HG03469 (cell line): ENCODE results near the gene FCRL2.
"Not testable (repeated sequence)": the region's sequence is repeated elsewhere in the genome, so short reads cannot be mapped to it uniquely, and the experiment has no call there.

Experiments used
- ATAC-seq: cut with Tn5 transposase; IDR thresholded peaks from one replicate; pipeline ENCODE4 v1.9.1; 2021; ENCODE audit warnings: mild to moderate bottlenecking, moderate library complexity, moderate number of reproducible peaks; ENCODE audit not compliant: unreplicated experiment

The FCRL2 gene

GRCh38 chr1:157758018-157758417 lies 18.9 kb downstream of the FCRL2 start:
- ATAC-seq = no peak

- no peak for ATAC-seq
These were observed 23.3 kb downstream of the FCRL2 start for GRCh38 chr1:157753611-157754010.

- ATAC-seq = no peak
These were observed 25.6 kb downstream of the FCRL2 start for GRCh38 chr1:157751283-157751682.

- ATAC-seq = no peak
These were observed 28.6 kb downstream of the FCRL2 start for GRCh38 chr1:157748262-157748817.

- no peak for ATAC-seq
These were observed 37.6 kb downstream of the FCRL2 start for GRCh38 chr1:157739229-157739901.

DNA sequence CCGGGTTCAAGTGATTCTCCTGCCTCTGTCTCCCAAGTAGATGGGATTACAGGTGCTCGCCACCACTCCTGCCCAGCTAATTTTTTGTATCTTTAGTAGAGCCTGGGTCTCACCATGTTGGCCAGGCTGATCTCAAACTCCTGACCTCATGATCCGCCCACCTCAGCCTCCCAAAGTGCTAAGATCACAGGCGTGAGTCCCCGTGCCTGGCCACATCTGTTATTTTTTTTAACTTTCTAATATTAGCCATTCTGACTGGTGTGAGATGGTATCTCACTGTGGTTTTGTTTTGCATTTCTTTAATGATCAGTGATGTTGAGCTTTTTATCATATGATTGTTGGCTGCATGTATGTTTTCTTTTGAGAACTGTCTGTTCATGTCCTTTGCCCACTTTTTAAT lies 40.9 kb downstream of the FCRL2 start:
- not testable (repeated sequence) for ATAC-seq

GRCh38 chr1:157734321-157734720 lies 42.6 kb downstream of the FCRL2 start:
- no peak for ATAC-seq

- ATAC-seq = no peak
These were observed 44.2 kb downstream of the FCRL2 start for GRCh38 chr1:157732755-157733154.

DNA sequence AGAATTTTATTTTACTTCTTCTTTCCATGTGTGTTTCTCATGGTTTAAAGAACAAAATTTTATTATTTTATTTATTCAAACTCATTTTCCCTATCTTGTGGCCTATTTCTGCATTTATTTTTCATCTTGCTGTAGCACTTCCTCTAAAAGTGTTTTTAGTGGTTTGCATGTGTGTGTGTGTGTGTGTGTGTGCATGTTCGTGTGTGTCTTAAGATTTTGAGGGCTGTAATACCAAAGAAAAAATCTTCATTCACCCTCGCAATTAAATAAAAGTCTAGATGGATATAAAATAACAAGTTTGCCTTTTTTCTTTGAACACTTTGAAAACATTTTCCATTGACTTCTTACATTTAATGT lies 51.7 kb downstream of the FCRL2 start:
- no peak for ATAC-seq

DNA sequence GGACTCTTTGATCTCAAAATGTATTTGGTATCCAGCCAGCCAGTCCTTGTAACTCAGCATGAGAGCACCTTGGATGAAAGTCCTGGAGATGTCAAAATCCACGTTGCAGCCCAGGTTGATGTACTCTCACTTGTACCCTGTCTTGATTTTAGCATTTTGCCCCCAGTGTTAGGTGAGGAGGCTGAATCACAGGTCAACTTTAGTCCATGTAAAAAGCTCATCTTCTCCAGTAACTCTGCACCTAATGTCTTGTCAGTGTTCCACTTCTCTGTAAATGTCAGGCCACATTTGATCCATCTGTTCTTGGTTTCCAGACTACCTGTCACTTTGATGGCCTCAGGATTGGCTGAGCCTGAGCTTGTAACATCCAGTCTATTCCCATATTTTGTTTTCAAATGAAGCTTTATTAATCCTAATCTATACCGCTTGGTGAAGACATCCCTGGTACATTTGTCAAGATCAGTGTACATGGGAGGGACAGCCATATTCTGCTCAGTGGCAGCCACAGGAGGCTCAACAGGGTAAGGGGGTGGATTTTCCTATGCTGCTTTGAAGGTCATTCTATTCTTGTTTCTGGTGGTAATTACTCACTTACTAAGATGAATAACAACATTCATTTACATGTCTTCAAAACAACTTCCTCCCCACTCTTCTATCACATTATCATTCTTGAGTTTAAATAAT lies 52.3 kb downstream of the FCRL2 start:
- no peak for ATAC-seq

- ATAC-seq = no peak
These were observed 53.8 kb downstream of the FCRL2 start for GRCh38 chr1:157723157-157723556.

- ATAC-seq = no peak
These were observed 54.9 kb downstream of the FCRL2 start for GRCh38 chr1:157721985-157722384.

- ATAC-seq = no peak
These were observed 61.2 kb downstream of the FCRL2 start for GRCh38 chr1:157715736-157716135.

GRCh38 chr1:157711802-157712201 lies 65.1 kb downstream of the FCRL2 start:
- no peak for ATAC-seq

GRCh38 chr1:157704878-157705277 lies 72.1 kb downstream of the FCRL2 start:
- ATAC-seq = no peak

GRCh38 chr1:157703981-157704380 lies 73.0 kb downstream of the FCRL2 start:
- no peak for ATAC-seq

DNA sequence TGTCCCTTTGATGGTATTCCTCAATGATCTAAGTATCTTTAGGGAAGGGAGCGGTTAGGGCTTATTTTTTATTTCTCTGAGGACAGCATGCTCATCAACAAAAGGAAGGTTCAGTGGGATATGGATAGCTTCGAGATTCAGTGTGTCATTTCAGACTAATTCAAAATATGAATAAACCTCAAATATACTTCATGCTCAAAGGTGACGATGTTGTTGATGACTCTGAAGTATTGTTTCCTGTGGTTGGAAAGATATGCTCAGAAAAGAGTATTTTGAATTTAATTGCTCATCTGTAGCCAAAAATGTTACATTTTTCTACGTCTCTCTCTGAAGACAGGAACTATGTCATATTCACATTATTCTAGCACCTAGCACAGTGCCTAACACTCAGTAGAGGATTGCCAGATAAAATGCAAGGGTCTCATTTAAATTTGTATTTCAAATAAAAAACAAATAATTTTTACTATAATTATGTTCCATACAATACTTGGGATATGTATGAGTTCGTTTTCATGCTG lies 74.6 kb downstream of the FCRL2 start:
- no peak for ATAC-seq

GRCh38 chr1:157700732-157701131 lies 76.2 kb downstream of the FCRL2 start, which contains the start of gene FCRL3:
Gene FCRL3 (minus strand): TSS chr1:157700769. CDS start chr1:157700489, 280 bp downstream.
- no peak for ATAC-seq

DNA sequence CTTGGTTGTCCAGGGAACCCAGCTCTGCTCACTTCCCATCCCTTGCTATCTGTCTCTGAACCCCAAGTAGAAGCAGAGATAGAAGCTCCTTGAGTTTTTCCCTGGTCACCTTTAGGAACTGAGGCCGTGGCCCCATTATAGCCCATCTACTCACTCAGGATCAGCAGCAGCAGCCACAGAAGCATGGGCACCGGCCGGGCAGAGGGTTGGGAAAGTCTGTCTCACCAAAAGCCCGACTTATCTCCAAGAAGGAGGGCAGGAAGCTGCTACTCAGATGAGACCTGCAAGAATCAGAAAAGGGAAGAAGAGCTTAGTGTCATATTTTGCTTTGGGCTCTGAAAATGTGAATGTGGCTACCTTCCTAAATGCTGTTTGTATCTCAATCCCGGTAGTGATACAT lies 76.6 kb downstream of the FCRL2 start:
- ATAC-seq = no peak

DNA sequence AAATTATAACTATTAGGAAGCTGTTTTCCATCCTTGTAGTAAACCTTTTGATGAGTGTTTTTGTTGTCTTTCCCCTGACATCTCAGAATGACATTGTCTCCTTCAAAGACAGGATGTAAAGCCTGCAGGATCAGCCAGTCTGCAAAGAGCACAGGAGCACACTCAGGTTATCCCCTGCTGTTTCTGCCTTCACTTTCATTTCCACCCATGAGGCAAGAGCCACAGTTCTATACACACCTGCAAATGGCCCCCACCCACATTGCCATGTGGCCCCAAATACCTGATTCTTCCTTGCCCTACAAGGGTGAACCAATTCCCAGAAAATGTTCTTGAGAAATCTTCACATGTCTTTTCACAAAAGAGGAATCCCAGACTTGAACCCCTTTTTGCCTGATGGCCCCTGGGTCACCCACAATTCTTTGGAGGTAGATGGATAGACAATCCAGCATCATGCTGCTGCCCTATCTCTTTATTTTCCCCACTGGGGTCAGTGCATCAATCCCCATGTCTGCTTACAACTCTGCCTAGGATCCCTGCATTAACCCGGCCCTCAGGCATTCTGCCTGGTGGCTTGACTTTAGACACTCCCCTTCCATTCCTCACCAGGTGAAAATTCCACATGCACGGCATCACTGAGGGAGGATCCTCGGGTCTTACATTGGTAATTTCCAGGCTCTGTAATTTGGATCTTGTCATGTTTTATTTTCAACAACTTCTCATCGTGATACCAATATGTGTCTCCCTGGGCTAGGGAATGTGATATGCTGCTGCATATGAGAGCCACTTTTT lies 79.0 kb downstream of the FCRL2 start:
- no peak for ATAC-seq

DNA sequence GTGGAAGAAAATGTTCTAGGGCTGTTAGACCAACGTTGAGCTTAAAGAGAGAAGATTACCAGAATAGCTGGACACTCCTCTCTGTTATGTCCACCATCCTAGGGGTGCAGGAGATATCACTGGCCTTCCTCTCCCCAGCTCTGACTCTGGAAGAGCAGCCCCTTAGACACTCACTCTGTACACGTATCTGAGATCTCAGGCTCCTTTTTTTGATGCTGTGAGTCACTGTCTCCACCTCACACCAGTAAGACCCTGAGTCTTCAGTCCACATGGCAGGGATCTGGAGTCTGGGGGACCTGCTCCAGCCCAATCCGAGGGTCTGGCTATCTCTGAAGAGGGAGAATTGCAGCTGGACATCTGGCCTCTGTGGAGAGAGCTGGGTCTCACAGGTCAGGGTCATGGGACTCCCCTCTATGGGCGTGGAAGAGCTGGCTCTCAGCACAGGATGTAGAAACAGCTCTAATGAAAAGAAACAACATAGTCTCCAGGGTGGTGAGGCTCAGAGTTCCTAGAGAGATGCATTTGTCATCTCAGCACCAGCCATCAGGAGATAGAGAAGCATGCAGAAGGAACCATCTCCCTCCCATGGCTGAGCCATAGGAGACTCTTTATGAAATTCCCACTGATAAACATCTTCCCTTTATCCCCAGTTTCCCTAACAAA lies 79.8 kb downstream of the FCRL2 start:
- ATAC-seq = no peak
